PC-9 (cell line): ENCODE data around the gene MBNL2.

Source experiments
- CTCF ChIP-seq: fragments of 200-600 bp; sonication (generic); conservative IDR thresholded peaks from 2 replicates; pipeline ENCODE4 v1.6.1; 2017; ENCODE audit warnings: mixed run types, antibody characterized with exemption, mild to moderate bottlenecking, moderate library complexity
- EZH2 ChIP-seq: fragments of 200-600 bp; sonication (generic); IDR thresholded peaks from 2 replicates; pipeline ENCODE4 v1.8.0; 2017; ENCODE audit warnings: antibody characterized with exemption, low read depth

DNA sequence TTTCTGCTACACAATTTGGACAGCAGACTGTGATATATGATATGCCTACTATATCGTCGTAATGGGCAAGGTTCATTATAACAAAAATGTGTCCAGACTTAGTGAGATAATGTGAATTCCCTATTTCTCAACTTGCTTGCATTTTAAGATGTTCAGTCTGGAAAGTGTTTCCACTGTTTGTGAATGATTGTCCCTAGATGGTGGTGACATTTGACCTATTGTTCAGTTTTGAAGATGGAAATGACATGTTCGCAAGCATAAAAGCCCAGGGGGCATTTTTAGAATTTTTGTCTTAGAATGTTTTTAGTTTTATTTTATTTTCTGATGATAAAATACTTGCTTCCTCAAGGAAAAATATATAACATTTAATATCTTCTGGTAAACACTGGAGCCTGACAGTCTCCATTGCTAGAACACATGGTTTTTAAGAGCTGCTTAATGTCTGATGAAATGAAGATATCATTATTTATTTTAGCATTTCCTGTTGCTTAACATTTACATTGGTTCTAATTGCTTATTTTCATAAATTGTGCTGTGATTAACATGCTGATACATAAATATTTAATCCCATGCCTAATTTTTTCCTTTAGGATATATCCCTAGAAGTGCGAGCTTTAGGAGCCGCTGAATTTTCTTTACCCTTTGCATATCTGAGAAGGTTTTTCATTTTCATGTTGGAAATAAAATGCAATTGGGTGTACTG is 27.1 kb downstream of the MBNL2 start:
- TF ChIP-seq EZH2: no peak
- TF ChIP-seq CTCF: no peak
